ENCODE results near the gene SDR42E2. TPM values are rescaled to one million over a fixed set of nuclear protein-coding genes. Genes with fewer than 3 reads are reported as not detected.
A peak's percentile ranks its signal among the peaks of the same experiment; 100 is the strongest.
"Not testable (repeated sequence)": the region's sequence is repeated elsewhere in the genome, so short reads cannot be mapped to it uniquely, and the experiment has no call there.

SDR42E2 gene
- total RNA-seq (2014; rRNA removed; shearing (Covaris generic)) = not detected in 2 replicates

GRCh38 chr16:22161999-22162655, at the start of gene SDR42E2:
Gene SDR42E2, plus strand, starts transcription at chr16:22162506. Its CDS starts 3,077 bp downstream, at chr16:22165583.
- no peak for DNase-seq (ENCODE audit: low read depth)

GRCh38 chr16:22116095-22116700, 46.1 kb upstream of the SDR42E2 start:
- no peak for DNase-seq (ENCODE audit: low read depth)

- no peak for DNase-seq (ENCODE audit: low read depth)
These were observed 44.7 kb upstream of the SDR42E2 start for GRCh38 chr16:22117609-22118008.

- no peak for DNase-seq (ENCODE audit: low read depth)
These were observed 41.9 kb upstream of the SDR42E2 start for GRCh38 chr16:22120440-22120839.

- DNase-seq (ENCODE audit: low read depth) = no peak
These were observed 40.1 kb upstream of the SDR42E2 start for GRCh38 chr16:22122239-22122638.

GRCh38 chr16:22123146-22123545, 39.2 kb upstream of the SDR42E2 start:
- DNase-seq (ENCODE audit: low read depth) = no peak

GRCh38 chr16:22123759-22124490, 38.4 kb upstream of the SDR42E2 start:
- DNase-seq (ENCODE audit: low read depth) = no peak

- DNase-seq (ENCODE audit: low read depth) = no peak
These were observed 37.6 kb upstream of the SDR42E2 start for GRCh38 chr16:22124583-22125284.

GRCh38 chr16:22126037-22126558, 36.2 kb upstream of the SDR42E2 start:
- DNase-seq (ENCODE audit: low read depth) = peak; percentile 21

GRCh38 chr16:22128537-22128936, 33.8 kb upstream of the SDR42E2 start:
- not testable (repeated sequence) for DNase-seq (ENCODE audit: low read depth)

- no peak for DNase-seq (ENCODE audit: low read depth)
These were observed 31.8 kb upstream of the SDR42E2 start for GRCh38 chr16:22130528-22130927.

- DNase-seq (ENCODE audit: low read depth) = no peak
These were observed 29.5 kb upstream of the SDR42E2 start for GRCh38 chr16:22132801-22133200.

- DNase-seq (ENCODE audit: low read depth) = no peak
These were observed 23.8 kb upstream of the SDR42E2 start for GRCh38 chr16:22138482-22138881.

GRCh38 chr16:22139008-22139407, 23.3 kb upstream of the SDR42E2 start:
- no peak for DNase-seq (ENCODE audit: low read depth)

GRCh38 chr16:22139732-22140131, 22.6 kb upstream of the SDR42E2 start:
- no peak for DNase-seq (ENCODE audit: low read depth)

- DNase-seq (ENCODE audit: low read depth) = peak; percentile 10
These were observed 20.5 kb upstream of the SDR42E2 start for GRCh38 chr16:22141767-22142166.

- no peak for DNase-seq (ENCODE audit: low read depth)
These were observed 17.8 kb upstream of the SDR42E2 start for GRCh38 chr16:22144520-22144919.

- DNase-seq (ENCODE audit: low read depth) = no peak
These were observed 14.5 kb upstream of the SDR42E2 start for GRCh38 chr16:22147853-22148252.

- DNase-seq (ENCODE audit: low read depth) = no peak
These were observed 10.9 kb upstream of the SDR42E2 start for GRCh38 chr16:22151246-22151998.

- no peak for DNase-seq (ENCODE audit: low read depth)
These were observed 10.0 kb upstream of the SDR42E2 start for GRCh38 chr16:22152316-22152715.

- not testable (repeated sequence) for DNase-seq (ENCODE audit: low read depth)
These were observed 9.2 kb upstream of the SDR42E2 start for GRCh38 chr16:22153078-22153477.
